GM21423 (cell line): Measurements from ENCODE around the gene TFEC.
A peak's percentile ranks its signal among the peaks of the same experiment; 100 is the strongest.
"Not testable (repeated sequence)": the region's sequence is repeated elsewhere in the genome, so short reads cannot be mapped to it uniquely, and the experiment has no call there.

Source experiments
- ATAC-seq: cut with Tn5 transposase; IDR thresholded peaks from one replicate; pipeline ENCODE4 v1.9.1; 2021; ENCODE audit warnings: mild to moderate bottlenecking, moderate library complexity; ENCODE audit not compliant: unreplicated experiment

Gene TFEC, protein sequence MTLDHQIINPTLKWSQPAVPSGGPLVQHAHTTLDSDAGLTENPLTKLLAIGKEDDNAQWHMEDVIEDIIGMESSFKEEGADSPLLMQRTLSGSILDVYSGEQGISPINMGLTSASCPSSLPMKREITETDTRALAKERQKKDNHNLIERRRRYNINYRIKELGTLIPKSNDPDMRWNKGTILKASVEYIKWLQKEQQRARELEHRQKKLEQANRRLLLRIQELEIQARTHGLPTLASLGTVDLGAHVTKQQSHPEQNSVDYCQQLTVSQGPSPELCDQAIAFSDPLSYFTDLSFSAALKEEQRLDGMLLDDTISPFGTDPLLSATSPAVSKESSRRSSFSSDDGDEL

DNA sequence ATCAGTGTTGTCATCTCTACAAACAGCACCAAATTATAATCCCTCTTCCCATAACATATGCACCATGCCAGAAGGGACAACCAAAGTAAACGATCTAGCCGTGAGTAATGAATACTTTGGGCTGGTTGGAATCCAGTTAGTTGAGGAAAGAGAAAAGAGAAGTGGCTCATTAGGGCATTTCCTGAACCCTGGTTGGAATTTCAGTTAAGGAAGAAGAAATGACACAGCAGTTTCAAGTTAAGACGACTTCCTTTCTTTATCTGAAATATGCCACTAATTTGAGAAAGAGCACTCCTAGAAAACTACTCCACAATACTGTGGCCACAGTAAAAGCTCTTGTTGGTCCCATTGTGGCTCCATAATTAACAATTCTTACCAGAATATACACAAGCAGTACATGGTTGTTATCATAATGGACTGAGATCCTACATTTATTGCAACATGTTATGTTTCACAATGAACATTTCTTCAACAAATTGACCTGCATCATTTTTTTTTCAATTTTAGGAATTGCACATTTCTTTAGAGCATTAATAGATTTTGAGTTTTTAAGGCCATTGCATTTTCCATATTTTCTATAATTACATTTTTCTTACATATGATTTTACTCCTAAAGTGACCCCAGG is at the start of gene TFEC:
TFEC (minus strand) TSS at position 113 of the 626 bp plus-strand sequence. CDS start 46,322 bp downstream, outside the sequence.
- no peak for ATAC-seq

GRCh38 chr7:116075351-116076145 is 45.0 kb upstream of the TFEC start:
- ATAC-seq: no peak

DNA sequence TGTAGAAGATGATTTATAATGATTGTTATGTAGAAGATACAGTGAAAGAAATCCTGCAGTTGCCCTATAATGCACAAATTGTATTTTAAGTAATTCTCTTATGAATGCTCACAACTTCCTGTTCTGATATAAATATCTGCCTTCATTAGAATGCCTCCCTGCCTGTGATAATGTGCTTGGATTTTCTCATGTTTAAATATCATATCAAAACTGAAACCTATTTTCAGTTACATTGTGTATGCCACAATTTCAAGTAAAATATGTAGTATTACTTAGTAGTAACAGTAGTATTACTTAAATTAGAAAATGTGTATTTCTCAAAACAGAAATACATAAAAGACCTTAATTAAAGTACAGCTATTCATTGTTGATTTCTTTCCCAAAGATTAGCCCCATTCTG is 41.1 kb upstream of the TFEC start:
- ATAC-seq: no peak

DNA sequence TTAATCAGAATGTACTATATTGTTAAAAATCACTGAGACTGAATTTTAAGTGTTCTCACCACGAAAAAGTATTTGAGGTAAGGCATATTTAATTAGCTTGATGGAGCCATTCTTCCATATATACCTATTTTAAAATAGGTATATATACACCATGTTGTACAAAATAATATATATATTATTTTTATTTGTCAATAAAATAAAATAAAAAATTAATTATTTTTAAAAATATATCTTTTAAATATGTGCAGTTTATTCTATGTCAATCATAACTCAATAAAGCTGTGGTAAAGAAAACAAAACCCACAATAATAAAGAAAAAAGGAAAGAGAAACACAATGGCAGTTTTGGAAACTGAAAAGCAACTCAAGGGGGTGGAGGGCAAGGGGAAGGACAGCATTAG is 33.6 kb upstream of the TFEC start:
- no peak for ATAC-seq

GRCh38 chr7:116062666-116063065 is 32.1 kb upstream of the TFEC start:
- ATAC-seq: no peak

GRCh38 chr7:116052006-116052405 is 21.4 kb upstream of the TFEC start:
- no peak for ATAC-seq

- not testable (repeated sequence) for ATAC-seq
Measured at GRCh38 chr7:116047261-116047660, 16.7 kb upstream of the TFEC start.

DNA sequence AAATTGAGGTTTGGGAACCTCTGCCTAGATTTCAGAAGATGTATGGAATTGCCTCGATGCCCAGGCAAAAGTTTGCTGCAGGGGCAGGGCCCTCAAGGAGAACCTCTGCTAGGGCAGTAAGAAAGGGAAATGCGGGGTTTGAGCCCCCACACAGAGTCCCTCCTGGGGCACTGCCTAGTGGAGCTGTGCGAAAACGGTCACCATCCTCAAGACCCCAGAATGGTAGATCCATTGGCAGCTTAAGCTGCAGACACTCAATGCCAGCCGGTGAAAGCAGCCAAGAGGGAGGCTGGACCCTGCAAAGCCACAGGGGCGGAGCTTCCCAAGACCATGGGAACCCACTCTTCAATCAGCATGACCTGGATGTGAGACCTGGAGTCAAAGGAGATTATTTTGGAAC is 15.0 kb upstream of the TFEC start:
- no peak for ATAC-seq

DNA sequence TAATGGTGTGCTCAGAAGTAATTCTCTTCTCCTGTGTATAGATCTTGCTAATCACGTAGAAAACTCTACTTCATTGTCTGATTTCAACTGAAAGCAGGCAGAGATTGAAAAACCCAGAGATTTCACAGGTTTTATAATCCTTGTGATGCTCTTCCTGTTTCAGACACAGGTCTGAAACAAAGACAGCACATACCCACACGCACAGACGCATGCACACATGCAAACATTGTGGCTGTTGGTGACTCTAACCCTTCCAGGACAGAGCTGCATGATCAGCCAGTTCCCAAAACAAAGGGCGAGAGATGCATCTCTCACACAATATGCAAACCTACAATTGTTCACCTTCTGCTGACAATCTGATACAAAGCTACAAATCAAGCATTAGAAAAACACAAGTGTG is 11.1 kb upstream of the TFEC start:
- ATAC-seq: peak; percentile 97

- no peak for ATAC-seq
Measured at GRCh38 chr7:116037401-116037800, 6.8 kb upstream of the TFEC start.

DNA sequence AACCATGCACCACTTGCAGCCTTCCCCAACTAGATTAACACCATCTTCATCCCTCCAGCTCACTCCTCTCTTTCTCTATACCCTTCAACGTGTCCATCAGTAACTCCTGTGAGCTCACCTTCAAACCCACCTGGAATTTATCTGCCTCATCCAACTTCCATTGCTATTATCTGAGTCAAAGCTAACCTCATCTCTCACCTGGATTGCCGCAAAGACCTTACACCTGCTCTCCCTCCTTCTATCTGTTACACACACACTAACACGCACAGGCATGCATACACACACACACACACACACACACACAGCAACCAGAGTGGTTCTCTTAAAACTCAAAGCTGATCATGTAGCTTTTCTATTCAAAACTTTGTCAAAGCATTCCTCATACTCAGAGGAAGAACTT is 3.8 kb upstream of the TFEC start:
- ATAC-seq: no peak

GRCh38 chr7:116032886-116033285 is 2.3 kb upstream of the TFEC start:
- ATAC-seq: no peak

GRCh38 chr7:116028787-116029186 is 1.8 kb downstream of the TFEC start:
- peak; percentile 73 for ATAC-seq

GRCh38 chr7:116027786-116028185 is 2.8 kb downstream of the TFEC start:
- no peak for ATAC-seq

DNA sequence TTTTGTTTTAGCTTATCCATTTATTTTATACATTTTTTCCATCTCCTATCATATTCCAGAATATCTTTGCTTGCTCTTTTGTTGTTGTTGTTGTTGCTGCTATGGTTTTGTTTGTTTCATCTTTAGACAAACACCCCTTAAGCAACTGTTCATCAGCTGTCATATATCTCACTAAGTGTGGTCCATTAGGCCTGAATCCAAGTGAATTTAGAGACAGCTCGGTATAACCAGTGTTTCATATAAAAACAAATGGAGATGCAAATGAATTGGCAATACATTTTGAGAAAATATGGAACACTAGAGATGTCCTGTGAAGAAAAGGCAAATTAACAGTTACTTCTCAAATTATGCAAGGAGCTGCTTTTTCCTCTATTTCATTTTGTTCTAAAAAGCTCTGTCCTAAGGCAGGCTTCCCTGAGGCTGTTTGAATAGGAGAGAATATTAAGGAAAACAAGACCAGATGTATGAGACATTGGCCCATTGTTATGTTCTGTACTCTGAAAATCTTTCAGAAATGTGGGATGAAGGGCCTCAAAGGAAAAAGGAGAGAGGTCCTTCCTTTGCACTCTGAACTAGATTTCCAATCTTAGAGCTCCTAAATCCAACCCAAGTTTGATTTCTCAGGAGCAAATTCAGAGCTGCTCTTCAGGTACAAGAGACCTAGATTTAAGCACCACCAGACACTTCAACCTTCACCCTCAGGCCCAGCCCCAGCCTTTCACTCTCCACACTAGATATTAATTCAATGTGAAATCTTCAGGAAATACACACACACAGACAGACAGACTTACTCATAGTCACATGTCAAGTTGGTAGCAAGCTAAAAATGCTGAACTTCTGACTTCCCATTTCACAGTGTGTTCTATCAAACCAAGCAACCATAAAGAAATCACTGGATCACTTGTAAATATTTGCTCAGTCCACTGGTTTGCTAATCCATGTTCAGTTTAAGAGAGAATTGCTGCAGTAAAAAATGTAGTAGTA is 5.4 kb downstream of the TFEC start:
- no peak for ATAC-seq

DNA sequence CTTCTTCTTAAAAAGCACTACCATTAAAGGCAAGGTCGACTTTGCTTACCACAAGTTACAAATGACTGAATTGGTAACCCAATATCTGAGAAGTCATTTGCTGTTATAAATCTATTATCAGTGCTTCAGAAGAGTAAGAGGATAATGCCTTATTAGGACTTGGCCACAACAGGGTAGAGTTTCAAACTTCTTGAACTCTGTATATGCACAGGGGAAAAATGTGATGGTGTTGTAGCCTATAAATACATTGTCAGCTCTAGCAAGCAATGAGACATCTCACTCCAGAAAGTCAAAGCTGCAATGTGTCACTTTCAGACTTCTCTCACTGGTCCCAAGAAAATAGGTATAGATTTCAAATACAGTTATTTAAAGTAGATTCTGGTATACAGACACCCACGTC is 9.3 kb downstream of the TFEC start:
- ATAC-seq: peak; percentile 59

- no peak for ATAC-seq
Measured at GRCh38 chr7:116018731-116019130, 11.8 kb downstream of the TFEC start.

DNA sequence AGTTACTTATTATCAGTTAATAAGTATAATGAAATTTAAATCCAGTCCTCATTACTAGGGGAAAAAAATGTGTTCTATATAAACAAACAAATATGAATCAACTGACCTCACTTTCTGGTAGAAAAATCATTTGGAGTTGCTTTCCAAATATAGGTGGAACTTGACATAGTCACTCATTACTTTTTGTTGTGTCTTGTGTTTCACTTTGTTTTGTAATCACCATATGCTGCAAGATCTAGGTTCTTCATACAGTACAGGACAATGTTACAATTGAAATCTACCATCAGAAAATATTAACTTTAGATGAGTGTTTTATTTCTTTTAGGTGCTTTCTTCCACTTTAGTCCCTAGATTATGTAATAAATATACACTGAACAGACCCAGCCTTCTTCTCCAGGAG is 16.9 kb downstream of the TFEC start:
- no peak for ATAC-seq

DNA sequence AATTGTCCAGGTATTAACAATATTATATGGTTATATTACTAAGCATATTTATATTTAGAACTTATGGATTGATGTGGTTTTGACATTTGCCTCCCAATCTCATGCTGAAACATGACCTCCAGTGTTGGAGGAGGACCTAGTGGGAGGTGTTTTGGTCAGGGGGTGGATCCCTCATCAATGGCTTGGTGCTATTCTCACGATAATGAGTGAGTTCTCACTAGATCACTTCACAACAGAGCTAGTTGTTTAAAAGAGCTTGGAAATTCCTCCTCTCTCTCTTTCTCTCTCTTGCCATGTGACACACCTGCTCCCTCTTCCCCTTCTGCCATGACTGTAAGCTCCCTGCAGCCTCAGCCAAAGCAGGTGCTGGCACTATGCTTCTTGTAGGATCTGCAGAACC is 19.0 kb downstream of the TFEC start:
- ATAC-seq: no peak

DNA sequence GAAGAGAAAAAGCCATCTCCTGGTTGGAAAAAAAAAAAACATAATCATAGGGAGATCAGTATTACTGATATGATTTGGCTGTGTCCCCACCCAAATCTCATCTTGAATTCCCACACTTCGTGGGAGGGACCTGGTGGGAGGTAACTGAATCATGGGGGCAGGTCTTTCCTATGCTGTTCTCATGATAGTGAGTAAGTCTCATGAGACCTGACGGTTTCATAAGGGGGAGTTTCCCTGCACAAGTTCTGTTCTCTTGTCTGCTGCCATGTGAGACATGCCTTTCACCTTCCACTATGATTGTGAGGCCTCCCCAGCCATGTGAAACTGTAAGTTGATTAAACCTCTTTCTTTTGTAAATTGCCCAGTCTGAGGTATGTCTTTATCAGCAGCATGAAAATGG is 25.8 kb downstream of the TFEC start:
- ATAC-seq: not testable (repeated sequence)

GRCh38 chr7:115997221-115997620 is 33.3 kb downstream of the TFEC start:
- no peak for ATAC-seq
